Gastroesophageal sphincter (tissue), 4 donors: ENCODE data around the gene EHBP1. TPM values are rescaled to one million over a fixed set of nuclear protein-coding genes. Genes with fewer than 3 reads are reported as not detected.

Experiments used
- ATAC-seq: fragments of 150-250 bp; one replicate; pipeline ENCODE4 v1.9.1; 2016; ENCODE audit warnings: mild to moderate bottlenecking, moderate library complexity
- H3K27ac ChIP-seq, 4 donors: fragments of 200-600 bp; sonication (generic) in 3 of 4; 1 replicate in 3 of 4; 2 replicates in 1 of 4; pipeline ENCODE4 v1.5.1; 2016 to 2019
- H3K27me3 ChIP-seq: fragments of 200-600 bp; sonication (generic); one replicate; pipeline ENCODE4 v1.5.1; 2019
- H3K36me3 ChIP-seq, 2 donors: fragments of 200-600 bp; sonication (generic); one replicate each; pipeline ENCODE4 v1.5.1; 2019; ENCODE audit warnings: control low read depth in 1 of 2
- H3K4me1 ChIP-seq, 3 donors: fragments of 200-600 bp; sonication (generic); 1 replicate in 2 of 3; 2 replicates in 1 of 3; pipeline ENCODE4 v1.5.1; 2016 to 2019; ENCODE audit warnings: control low read depth in 2 of 3
- H3K4me3 ChIP-seq, 2 donors: fragments of 200-600 bp; sonication (generic); one replicate each; pipeline ENCODE4 v1.5.1; 2019; ENCODE audit warnings: mild to moderate bottlenecking in 1 of 2, moderate library complexity in 1 of 2
- H3K9me3 ChIP-seq, 3 donors: fragments of 200-600 bp; sonication (generic); one replicate each; pipeline ENCODE4 v1.5.1; 2017 to 2019; ENCODE audit warnings: control low read depth in 2 of 3
- CTCF ChIP-seq, 4 experiments: fragments of 200-600 bp in 2 of 4; fragments of 450-650 bp in 2 of 4; sonication (generic) in 1 of 4; IDR thresholded peaks; one replicate each; pipeline ENCODE4 v1.5.1; 2017 to 2019; ENCODE audit warnings: antibody characterized with exemption in 4 of 4, mild to moderate bottlenecking in 2 of 4, moderate library complexity in 2 of 4
- EP300 ChIP-seq: sonication (generic); formaldehyde crosslinking; IDR thresholded peaks from one replicate; pipeline ENCODE4 v1.6.1; 2017; ENCODE audit warnings: antibody characterized with exemption, mild to moderate bottlenecking
- POLR2A ChIP-seq, 2 donors: fragments of 450-650 bp; IDR thresholded peaks; one replicate each; pipeline ENCODE4 v1.6.1; 2017; ENCODE audit warnings: antibody characterized with exemption in 2 of 2, mild to moderate bottlenecking in 2 of 2, moderate library complexity in 1 of 2
- POLR2AphosphoS5 ChIP-seq: sonication (generic); formaldehyde crosslinking; IDR thresholded peaks from one replicate; pipeline ENCODE4 v1.6.1; 2017; ENCODE audit warnings: antibody characterized with exemption
- WGBS, 2 donors: methylation state at CpG; one replicate each; pipeline ENCODE4 v1.1.5; 2018; ENCODE audit warnings: low coverage in 1 of 2; 5-methylcytosine and 5-hydroxymethylcytosine counted together
- total RNA-seq, 4 donors: library from RNA; depleted of rRNA; stranded (reverse); fragments of >200 nt; gene quantifications; one replicate each; pipeline ENCODE4 v1.1.0, GENCODE V29; 2016

The EHBP1 gene
- total RNA-seq, 4 donors from 2014 or later, result 82.4 to 159 (median 146) TPM

DNA sequence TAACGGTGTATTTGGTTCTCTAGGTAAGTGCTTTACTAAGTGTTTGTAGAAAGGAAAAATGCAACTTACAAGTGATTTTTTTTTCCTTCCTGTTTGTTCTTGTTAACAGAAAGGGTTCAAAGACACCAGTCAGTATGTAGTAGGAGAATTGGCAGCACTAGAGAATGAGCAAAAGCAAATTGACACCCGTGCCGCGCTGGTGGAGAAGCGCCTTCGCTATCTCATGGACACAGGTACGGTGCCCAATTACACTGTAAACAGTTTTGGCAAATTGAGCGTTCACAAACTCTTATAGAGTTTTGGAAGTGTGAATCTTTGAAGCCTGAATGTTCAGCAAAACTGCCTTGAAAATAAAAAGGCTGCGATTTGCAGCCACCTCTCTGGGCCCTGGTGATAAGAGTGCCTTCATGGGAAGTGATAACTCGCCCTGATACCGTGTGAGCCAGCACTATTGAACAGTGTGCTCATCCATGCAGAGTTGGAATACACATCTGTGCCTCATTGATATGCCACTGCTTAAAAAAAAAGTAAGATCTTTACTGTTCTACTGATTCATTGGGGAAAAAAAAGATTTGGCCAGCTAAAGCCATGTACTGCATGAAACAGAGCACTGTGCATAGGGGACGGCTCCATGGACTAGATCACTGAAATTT, 291.1 kb downstream of the EHBP1 start:
- no peak overlapping the region for H3K27ac ChIP-seq
- H3K36me3 ChIP-seq, result peaks cover 0 to 48% of the 10 kb centered on the region in 2 donors
- TF ChIP-seq EP300, result no peak
- TF ChIP-seq CTCF (IDR thresholded peaks at IDR 0.05), result no peak
- no peak for TF ChIP-seq POLR2AphosphoS5
- no peak for TF ChIP-seq POLR2A (IDR thresholded peaks at IDR 0.05)
- no peak for ATAC-seq
- H3K4me1 ChIP-seq, result peaks cover 0 to 14% (median 6%) of the 10 kb centered on the region in 3 donors
- 95 to 96% methylated on average over 3 to 12 of the region's 12 CpGs for WGBS, 2 donors
- no peaks in the 10 kb centered on the region for H3K27me3 ChIP-seq
- no peaks in the 10 kb centered on the region for H3K9me3 ChIP-seq
- H3K4me3 ChIP-seq, result no peak overlapping the region

DNA sequence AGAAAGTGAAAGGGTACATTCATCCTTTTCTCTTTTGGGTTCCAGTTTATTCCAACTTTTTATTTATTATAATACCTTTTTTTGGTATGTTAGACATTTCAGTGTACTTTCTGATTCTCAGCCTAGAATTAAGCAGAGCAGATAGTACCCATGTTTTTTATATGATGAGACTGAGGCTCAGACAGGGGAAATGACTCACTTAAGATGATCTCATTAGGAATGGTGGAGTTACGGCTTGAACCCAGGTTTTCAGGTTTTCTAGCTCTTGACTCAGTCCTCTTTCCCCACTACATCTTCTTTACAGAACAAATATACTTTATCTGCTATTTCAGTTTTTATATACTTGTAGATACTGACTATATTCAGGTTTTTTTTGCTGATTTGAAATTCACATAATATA, 293.4 kb downstream of the EHBP1 start:
- H3K36me3 ChIP-seq, result peaks cover 0 to 37% of the 10 kb centered on the region in 2 donors
- WGBS, 2 donors, result 80 to 86% methylated on average over 1 of the region's 1 CpG

GRCh38 chr2:62999905-63000304, 294.4 kb downstream of the EHBP1 start:
- H3K36me3 ChIP-seq, result peaks cover 0 to 32% of the 10 kb centered on the region in 2 donors
- H3K4me3 ChIP-seq, result no peak overlapping the region
- peak overlapping the region in 3 of 4 donors; percentile 22 to 39 (median 36) for H3K27ac ChIP-seq
- no peaks in the 10 kb centered on the region for H3K27me3 ChIP-seq
- peaks cover 0 to 14% (median 6%) of the 10 kb centered on the region in 3 donors for H3K4me1 ChIP-seq
- TF ChIP-seq POLR2AphosphoS5, result peak; percentile 40
- no peak for TF ChIP-seq POLR2A (IDR thresholded peaks at IDR 0.05)
- H3K9me3 ChIP-seq, result no peaks in the 10 kb centered on the region
- WGBS, 2 donors, result 25 to 45% methylated on average over 1 of the region's 1 CpG
- peak; percentile 77 for ATAC-seq

More for the DNA sequence above, 293.4 kb downstream of the EHBP1 start:
- TF ChIP-seq CTCF (IDR thresholded peaks at IDR 0.05) (no peak), POLR2AphosphoS5 (no peak), EP300 (no peak), POLR2A (IDR thresholded peaks at IDR 0.05) (no peak)
- no peaks in the 10 kb centered on the region for H3K9me3 ChIP-seq
- no peak for ATAC-seq
- H3K4me1 ChIP-seq, result peaks cover 0 to 14% (median 6%) of the 10 kb centered on the region in 3 donors
- H3K27me3 ChIP-seq, result no peaks in the 10 kb centered on the region
- no peak overlapping the region for H3K27ac ChIP-seq
- H3K4me3 ChIP-seq, result no peak overlapping the region

DNA sequence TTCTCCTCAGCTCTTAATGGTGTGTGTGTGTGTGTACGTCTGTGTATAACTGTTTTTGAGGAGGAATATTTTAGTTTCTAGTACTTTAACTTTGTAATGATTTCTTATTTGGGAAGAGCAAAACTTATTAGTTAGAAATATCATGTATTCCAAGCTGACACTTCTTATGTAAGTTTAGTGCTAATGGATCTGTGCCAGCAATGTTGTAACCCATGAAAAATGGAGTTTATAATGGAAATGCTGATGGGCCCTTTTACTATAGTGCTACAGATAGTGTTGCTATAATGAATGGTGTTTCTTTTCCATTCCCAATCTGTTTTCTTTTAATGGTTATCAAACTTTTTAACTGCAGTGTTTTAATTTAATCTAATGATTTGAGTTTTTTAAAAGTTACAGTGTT, 295.3 kb downstream of the EHBP1 start:
- Histone ChIP-seq H3K27me3 (no peaks in the 10 kb centered on the region), H3K9me3 (no peaks in the 10 kb centered on the region), H3K4me1 (peaks cover 0 to 14% (median 6%) of the 10 kb centered on the region in 3 donors), H3K27ac (peak overlapping the region in 2 of 4 donors; percentile 36 to 39), H3K4me3 (no peak overlapping the region), H3K36me3 (peaks cover 0 to 34% of the 10 kb centered on the region in 2 donors)
- TF ChIP-seq EP300, result no peak
- no peak for TF ChIP-seq CTCF (IDR thresholded peaks at IDR 0.05)
- no peak for TF ChIP-seq POLR2A (IDR thresholded peaks at IDR 0.05)
- no peak for TF ChIP-seq POLR2AphosphoS5
- WGBS, 2 donors, result 63 to 76% methylated on average over 1 of the region's 1 CpG
- ATAC-seq, result no peak

GRCh38 chr2:63001576-63001975, 296.1 kb downstream of the EHBP1 start:
- Histone ChIP-seq H3K27me3 (no peaks in the 10 kb centered on the region), H3K9me3 (no peaks in the 10 kb centered on the region), H3K4me1 (peaks cover 0 to 14% (median 6%) of the 10 kb centered on the region in 3 donors), H3K27ac (no peak overlapping the region), H3K4me3 (no peak overlapping the region), H3K36me3 (peaks cover 0 to 31% of the 10 kb centered on the region in 2 donors)
- TF ChIP-seq CTCF (IDR thresholded peaks at IDR 0.05) (no peak), POLR2AphosphoS5 (no peak), POLR2A (IDR thresholded peaks at IDR 0.05) (no peak), EP300 (no peak)
- no peak for ATAC-seq
